Measurements from ENCODE around the gene MKKS. TPM values are rescaled to one million over a fixed set of nuclear protein-coding genes. Genes with fewer than 3 reads are reported as not detected.
"Not testable (repeated sequence)": the region's sequence is repeated elsewhere in the genome, so short reads cannot be mapped to it uniquely, and the experiment has no call there.

MKKS gene
- total RNA-seq, 1 experiment from 2014 or later = 15.3 TPM

- TF ChIP-seq, protein P1, sequence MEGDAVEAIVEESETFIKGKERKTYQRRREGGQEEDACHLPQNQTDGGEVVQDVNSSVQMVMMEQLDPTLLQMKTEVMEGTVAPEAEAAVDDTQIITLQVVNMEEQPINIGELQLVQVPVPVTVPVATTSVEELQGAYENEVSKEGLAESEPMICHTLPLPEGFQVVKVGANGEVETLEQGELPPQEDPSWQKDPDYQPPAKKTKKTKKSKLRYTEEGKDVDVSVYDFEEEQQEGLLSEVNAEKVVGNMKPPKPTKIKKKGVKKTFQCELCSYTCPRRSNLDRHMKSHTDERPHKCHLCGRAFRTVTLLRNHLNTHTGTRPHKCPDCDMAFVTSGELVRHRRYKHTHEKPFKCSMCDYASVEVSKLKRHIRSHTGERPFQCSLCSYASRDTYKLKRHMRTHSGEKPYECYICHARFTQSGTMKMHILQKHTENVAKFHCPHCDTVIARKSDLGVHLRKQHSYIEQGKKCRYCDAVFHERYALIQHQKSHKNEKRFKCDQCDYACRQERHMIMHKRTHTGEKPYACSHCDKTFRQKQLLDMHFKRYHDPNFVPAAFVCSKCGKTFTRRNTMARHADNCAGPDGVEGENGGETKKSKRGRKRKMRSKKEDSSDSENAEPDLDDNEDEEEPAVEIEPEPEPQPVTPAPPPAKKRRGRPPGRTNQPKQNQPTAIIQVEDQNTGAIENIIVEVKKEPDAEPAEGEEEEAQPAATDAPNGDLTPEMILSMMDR (IDR thresholded peaks at IDR 0.05; ENCODE audit: insufficient read depth in 1 of 2, low read depth in 1 of 2, low read length in 1 of 2, severe bottlenecking in 1 of 2, unreplicated experiment in 1 of 2) = no peak
- Histone ChIP-seq H3K27me3 (replicated peaks; ENCODE audit: control insufficient read depth, insufficient read depth, low read length) (no peaks in the 10 kb centered on the region), H3K4me3 (ENCODE audit: low read depth, low read length) (no peak overlapping the region), H3K9me3 (no peaks in the 10 kb centered on the region; the same call in 1 of the 2 replicates), H3K4me1 (no peaks in the 10 kb centered on the region), H3K36me3 (ENCODE audit: control insufficient read depth, insufficient read depth, low read length) (no peaks in the 10 kb centered on the region)
- CTCF ChIA-PET = no interaction called here
- Mint-ChIP-seq H3K4me1 (ENCODE audit: low read depth, unreplicated experiment) (no peaks in the 10 kb centered on the region), H3K27me3 (ENCODE audit: insufficient read depth, unreplicated experiment) (no peaks in the 10 kb centered on the region), H3K4me3 (ENCODE audit: unreplicated experiment) (no peak overlapping the region), H3K9me3 (ENCODE audit: unreplicated experiment) (no peaks in the 10 kb centered on the region), H3K27ac (ENCODE audit: unreplicated experiment) (no peak overlapping the region), H3K36me3 (ENCODE audit: insufficient read depth, unreplicated experiment) (no peaks in the 10 kb centered on the region)
- POLR2A ChIA-PET = no interaction called here
- no TSS peak for BruUV-seq (replicated peaks)
- DNase-seq = no peak
- intact Hi-C loops (cut with micrococcal nuclease; ENCODE audit: unreplicated experiment) = no loop called here
These were observed 35.1 kb downstream of the MKKS start for GRCh38 chr20:10398834-10399369.

DNA sequence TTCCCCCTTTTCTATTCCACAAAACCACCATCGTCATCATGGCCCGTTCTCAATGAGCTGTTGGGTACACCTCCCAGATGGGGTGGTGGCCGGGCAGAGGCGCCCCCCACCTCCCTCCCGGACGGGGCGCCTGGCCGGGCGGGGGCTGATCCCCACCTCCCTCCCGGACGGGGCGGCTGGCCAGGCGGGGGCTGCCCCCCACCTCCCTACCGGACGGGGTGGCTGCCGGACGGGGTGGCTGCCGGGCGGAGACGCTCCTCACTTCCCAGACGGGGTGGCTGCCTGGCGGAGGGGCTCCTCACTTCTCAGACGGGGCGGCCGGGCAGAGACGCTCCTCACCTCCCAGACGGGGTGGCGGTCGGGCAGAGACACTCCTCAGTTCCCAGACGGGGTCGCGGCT lies 39.3 kb downstream of the MKKS start:
- H3K9me3 Mint-ChIP-seq (ENCODE audit: unreplicated experiment); H3K4me1 ChIP-seq; H3K36me3 Mint-ChIP-seq (ENCODE audit: insufficient read depth, unreplicated experiment); H3K4me3 ChIP-seq (ENCODE audit: low read depth, low read length); POLR2A ChIA-PET; H3K4me1 Mint-ChIP-seq (ENCODE audit: low read depth, unreplicated experiment); CTCF ChIA-PET; H3K27me3 ChIP-seq (replicated peaks; ENCODE audit: control insufficient read depth, insufficient read depth, low read length); H3K27ac Mint-ChIP-seq (ENCODE audit: unreplicated experiment); DNase-seq; BruUV-seq (replicated peaks); H3K9me3 ChIP-seq; H3K4me3 Mint-ChIP-seq (ENCODE audit: unreplicated experiment); H3K36me3 ChIP-seq (ENCODE audit: control insufficient read depth, insufficient read depth, low read length); intact Hi-C loops (cut with micrococcal nuclease; ENCODE audit: unreplicated experiment); H3K27me3 Mint-ChIP-seq (ENCODE audit: insufficient read depth, unreplicated experiment): not testable (repeated sequence)

DNA sequence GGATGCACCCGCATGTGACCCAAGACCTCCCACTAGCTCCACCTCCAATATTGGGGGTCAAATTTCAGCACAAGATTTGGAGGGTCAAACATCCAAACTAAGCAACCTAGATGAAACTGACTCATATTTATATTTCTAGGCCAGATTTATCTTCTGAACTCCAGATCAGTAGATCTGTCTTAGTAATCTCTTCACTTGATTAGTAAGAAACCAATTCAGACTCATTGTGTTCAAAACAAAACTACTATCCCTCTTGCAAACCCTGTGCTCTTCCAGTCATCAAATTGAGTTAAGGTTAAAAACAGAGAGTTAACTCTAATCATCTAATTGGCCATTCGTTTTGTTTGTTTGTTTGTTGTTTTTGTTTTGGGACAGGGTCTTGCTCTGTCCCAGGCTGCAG lies 43.3 kb downstream of the MKKS start:
- no peak for DNase-seq
- Histone ChIP-seq H3K4me1 (no peaks in the 10 kb centered on the region), H3K4me3 (ENCODE audit: low read depth, low read length) (no peak overlapping the region), H3K27me3 (replicated peaks; ENCODE audit: control insufficient read depth, insufficient read depth, low read length) (no peaks in the 10 kb centered on the region), H3K9me3 (peaks cover 5% of the 10 kb centered on the region; the same call in 1 of the 2 replicates), H3K36me3 (ENCODE audit: control insufficient read depth, insufficient read depth, low read length) (no peaks in the 10 kb centered on the region)
- H3K27ac Mint-ChIP-seq (ENCODE audit: unreplicated experiment) = no peak overlapping the region
- H3K9me3 Mint-ChIP-seq (ENCODE audit: unreplicated experiment) = no peaks in the 10 kb centered on the region
- H3K36me3 Mint-ChIP-seq (ENCODE audit: insufficient read depth, unreplicated experiment) = no peaks in the 10 kb centered on the region
- H3K27me3 Mint-ChIP-seq (ENCODE audit: insufficient read depth, unreplicated experiment) = peaks cover 5% of the 10 kb centered on the region
- POLR2A ChIA-PET = no interaction called here
- no peak overlapping the region for H3K4me3 Mint-ChIP-seq (ENCODE audit: unreplicated experiment)
- TF ChIP-seq, protein P1 (IDR thresholded peaks at IDR 0.05; ENCODE audit: insufficient read depth in 1 of 2, low read depth in 1 of 2, low read length in 1 of 2, severe bottlenecking in 1 of 2, unreplicated experiment in 1 of 2) = no peak
- H3K4me1 Mint-ChIP-seq (ENCODE audit: low read depth, unreplicated experiment) = no peaks in the 10 kb centered on the region
- CTCF ChIA-PET = no interaction called here
- BruUV-seq (replicated peaks) = no TSS peak
- intact Hi-C loops (cut with micrococcal nuclease; ENCODE audit: unreplicated experiment) = no loop called here

DNA sequence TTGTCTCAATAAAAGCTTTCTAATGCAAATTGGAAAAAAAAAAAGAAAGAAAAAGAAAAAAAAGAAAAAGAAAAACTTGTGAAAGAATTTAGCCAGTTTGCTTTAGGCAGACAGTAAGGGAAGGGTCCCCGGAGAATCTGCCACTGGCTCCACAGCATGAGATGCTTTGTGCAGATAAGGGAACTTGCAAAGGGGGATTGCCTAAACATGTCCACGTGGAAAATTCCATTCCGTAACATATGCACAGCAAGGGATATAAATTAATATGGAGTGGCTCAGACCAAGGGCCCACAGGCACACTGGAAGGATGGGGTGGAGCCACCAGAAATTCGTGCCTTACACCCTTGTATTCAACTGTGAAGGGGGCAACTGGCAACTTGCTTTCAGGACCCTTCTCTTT lies 45.4 kb downstream of the MKKS start:
- H3K4me3 ChIP-seq (ENCODE audit: low read depth, low read length) = no peak overlapping the region
- TF ChIP-seq, protein P1 (IDR thresholded peaks at IDR 0.05; ENCODE audit: insufficient read depth in 1 of 2, low read depth in 1 of 2, low read length in 1 of 2, severe bottlenecking in 1 of 2, unreplicated experiment in 1 of 2) = no peak

More for the DNA sequence above, 45.4 kb downstream of the MKKS start:
- intact Hi-C loops (cut with micrococcal nuclease; ENCODE audit: unreplicated experiment) = no loop called here
- H3K27ac Mint-ChIP-seq (ENCODE audit: unreplicated experiment) = no peak overlapping the region
- no peaks in the 10 kb centered on the region for H3K36me3 Mint-ChIP-seq (ENCODE audit: insufficient read depth, unreplicated experiment)
- no peaks in the 10 kb centered on the region for H3K4me1 ChIP-seq
- H3K4me3 Mint-ChIP-seq (ENCODE audit: unreplicated experiment) = no peak overlapping the region
- H3K36me3 ChIP-seq (ENCODE audit: control insufficient read depth, insufficient read depth, low read length) = no peaks in the 10 kb centered on the region
- no peaks in the 10 kb centered on the region for H3K9me3 Mint-ChIP-seq (ENCODE audit: unreplicated experiment)
- H3K4me1 Mint-ChIP-seq (ENCODE audit: low read depth, unreplicated experiment) = no peaks in the 10 kb centered on the region
- H3K27me3 ChIP-seq (replicated peaks; ENCODE audit: control insufficient read depth, insufficient read depth, low read length) = no peaks in the 10 kb centered on the region
- ChIA-PET CTCF (no interaction called here), POLR2A (no interaction called here)
- H3K9me3 ChIP-seq = peaks cover 5% of the 10 kb centered on the region; the same call in 1 of the 2 replicates
- BruUV-seq (replicated peaks) = no TSS peak
- DNase-seq = no peak
- peaks cover 5% of the 10 kb centered on the region for H3K27me3 Mint-ChIP-seq (ENCODE audit: insufficient read depth, unreplicated experiment)
